Stimulated activated naive CD8-positive, alpha-beta T cell treated with anti-CD3 and anti-CD28 coated beads, Interleukin-15, Interleukin-2, amounts not matched to agents 100 U/mL and 50 U/mL, for 24 hours (primary cell): ENCODE data around the gene C20orf204.

ENCODE experiments used
- ATAC-seq: fragments of 150-1000 bp; cut with Tn5 transposase; one replicate; pipeline ENCODE4 v1.10.0; 2021
- DNase-seq: peaks from one replicate; pipeline ENCODE4 v3.0.0; 2021

Gene C20orf204

DNA sequence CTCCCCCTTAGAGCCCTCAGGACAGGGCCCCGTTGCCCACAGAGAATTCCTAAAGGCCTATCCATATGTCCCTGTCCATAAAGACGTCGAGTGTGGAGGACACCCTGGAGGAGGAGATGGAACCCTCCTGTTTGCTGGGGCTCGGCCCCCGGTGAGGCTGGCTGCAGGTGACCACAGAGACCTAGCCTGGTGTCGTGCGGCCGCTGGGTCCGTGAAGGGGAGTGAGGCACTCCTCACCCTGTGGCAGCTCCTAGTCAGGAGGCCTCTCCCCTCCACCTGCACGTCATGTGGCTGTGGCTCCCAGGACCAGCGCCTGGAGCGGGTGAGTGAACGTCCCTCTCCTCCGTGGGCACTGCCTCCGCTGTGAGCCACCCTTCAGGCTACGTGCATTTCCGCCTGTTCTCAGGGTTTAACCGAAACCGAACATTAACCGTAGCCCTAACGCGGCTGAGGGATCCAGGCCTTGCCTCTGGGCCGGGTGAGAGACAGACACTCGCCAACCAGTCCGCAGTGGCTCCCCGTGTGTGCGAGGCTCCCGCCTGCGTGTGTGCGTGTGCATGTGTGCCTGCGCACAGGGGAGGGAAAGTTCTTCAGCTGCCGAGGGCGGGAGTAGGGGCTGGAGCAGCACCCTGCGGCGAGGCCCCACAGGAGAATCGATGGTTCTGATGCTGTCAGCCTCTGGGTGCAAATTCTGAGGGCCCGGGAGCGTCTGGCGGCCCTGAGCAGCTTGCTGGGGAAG is 21.1 kb downstream of the C20orf204 start:
- ATAC-seq (peak; percentile 25), DNase-seq (peak; percentile 41)

DNA sequence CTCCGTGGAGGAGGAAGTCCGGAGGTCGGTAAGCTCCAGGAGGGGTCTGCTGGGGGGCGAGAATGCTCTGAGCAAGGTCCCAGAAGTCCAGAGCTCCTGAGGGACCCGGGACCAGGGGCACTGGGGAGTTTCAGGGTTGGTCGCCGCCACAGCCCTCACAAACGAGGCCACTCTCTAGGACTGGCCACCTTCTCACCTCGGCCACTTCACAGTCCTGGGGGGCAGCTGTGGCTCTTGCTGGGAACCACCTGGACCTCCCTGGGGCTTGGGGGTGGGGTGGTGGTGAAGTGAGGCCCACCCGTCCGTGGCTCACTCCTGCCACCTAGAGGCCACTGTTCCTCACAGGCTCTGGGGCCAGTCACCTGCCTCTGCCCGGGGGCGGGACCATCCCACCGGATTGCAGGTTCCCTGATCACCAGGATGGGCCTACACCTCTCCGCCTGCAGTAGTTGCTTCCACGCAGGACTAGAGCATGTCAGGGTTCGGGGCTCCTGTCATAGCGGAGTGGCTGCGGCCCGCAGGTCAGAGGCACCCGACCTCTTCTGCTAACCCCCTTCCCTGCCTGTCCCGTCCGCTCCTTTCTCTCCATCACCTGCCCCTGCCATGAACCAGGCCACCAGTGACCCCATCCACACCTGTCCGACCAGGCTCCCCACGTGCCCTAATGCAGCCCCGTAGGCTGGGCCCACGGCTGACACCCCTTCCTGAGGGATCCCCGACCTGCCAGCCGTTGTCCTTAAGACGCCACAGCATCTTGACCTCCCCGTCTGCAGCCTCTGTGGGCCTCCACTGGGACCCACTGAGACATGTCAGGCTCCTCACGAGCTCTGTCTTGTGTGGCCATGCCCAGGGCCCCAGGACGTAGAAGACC is 21.9 kb downstream of the C20orf204 start:
- ATAC-seq: peak; percentile 67
- DNase-seq: peak; percentile 95

DNA sequence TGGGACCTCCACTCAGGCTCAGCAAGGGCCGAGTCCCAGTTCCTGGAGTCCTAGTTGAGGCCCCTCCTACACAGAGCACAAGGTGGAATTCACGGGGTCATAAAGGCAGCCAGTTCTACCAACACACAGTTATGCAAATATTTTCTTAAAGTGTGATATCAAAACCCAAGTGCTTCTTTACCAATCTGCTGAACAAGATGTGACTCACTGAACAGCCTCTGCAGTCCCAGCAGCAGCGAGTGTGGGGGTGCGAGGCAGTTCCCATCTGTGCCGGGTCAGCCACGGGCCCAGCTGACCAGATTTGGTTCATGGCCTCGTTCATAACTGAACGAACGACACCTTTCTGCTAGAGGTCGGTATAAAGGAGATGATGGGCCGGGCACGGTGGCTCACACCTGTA is 22.6 kb downstream of the C20orf204 start:
- ATAC-seq: no peak
- DNase-seq: no peak

DNA sequence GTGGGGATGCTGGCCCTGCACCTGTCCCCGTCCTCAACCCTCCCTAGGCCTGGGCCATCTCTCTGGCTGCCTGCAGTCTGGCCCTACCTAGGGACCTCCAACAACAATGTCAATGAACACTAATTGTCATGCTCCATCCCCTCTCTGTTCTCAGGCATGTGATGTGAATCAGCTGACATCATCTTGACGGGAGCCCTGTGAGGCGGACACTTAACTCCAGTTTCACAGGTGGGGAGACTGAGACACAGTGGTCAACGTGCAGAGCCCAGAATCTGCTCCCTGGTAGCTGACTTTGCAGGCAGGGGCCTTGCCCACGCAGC is 26.3 kb downstream of the C20orf204 start:
- ATAC-seq (no peak), DNase-seq (no peak)

DNA sequence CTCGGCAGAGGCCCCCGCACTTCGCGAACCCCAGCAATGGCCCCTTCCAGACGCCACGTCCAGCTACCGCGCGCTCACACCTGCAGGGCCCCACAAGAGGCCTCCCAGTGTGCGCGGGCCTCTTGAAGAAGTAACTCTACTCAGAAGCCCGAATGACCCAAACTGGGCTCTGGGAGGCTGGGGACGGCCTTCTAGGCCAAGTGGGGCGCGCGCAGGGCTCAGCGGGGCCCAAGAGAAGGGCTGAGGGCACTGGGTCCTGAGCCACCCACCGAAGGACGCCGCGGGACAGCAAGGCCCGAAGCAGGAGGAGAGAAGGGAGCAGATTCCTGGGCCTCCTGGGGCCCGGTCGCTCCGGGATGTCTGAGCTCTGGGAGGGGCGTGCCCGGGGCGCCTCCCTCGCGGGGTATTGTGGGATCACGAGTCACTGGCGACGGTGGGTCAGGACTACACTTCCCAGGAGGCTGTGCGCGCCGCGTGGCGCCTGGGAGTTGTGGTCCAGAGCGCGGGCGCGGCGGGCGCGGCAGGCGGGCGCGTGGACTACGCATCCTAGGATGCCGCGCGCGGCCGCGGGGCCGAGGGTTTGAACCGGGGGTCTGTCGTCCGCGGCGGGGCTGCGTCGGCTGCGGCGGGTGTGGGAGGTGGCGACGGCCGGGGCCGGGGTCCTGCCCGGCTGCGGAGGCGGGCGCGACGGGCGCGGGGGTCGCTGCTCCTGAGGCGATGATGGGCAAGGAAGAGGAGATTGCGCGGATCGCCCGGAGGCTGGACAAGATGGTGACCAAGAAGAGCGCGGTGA is 26.8 kb downstream of the C20orf204 start, which contains the start of gene TCEA2:
TCEA2 (plus strand) TSS at position 603 of the 793 bp plus-strand sequence; CDS start at position 718, 115 bp downstream.
- ATAC-seq (peak; percentile 88), DNase-seq (peak; percentile 96)

DNA sequence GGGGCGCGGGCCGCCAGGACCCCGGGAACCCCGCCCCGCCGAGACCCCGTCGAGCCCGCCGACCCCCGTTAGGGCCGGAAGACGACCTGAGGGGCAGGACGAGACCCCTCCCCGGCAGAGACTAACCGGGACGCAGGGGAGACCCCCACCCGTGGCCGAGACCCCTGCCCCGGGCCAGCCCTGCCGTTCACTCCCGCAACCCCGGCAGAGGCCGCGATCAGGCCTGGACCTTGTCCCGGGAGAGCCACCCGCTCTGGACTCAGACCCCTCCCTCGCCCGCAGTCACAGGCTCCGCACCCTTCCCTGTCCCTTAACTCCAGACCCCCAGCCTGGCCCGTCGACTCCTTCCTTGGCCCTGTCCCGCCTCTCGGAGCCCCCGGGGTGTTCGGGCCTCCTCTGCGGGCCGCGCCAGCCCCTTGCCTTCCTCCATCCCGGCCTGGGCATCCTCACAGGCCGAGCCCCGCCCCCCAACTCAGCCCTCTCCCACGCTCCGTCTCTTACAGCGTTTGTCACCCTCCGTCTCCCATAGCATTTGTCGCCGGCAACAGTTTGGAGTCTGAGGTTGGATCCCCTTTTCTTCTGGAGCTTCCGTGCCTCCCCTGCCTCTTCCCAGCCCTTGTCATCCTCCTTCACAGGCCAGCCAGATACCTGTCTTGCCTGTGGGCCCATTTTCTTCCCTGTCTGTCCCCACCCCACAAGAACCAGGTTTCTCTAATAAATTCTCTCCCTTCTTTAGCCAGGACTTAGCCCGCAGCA is 27.6 kb downstream of the C20orf204 start:
- ATAC-seq (no peak), DNase-seq (peak; percentile 65)

DNA sequence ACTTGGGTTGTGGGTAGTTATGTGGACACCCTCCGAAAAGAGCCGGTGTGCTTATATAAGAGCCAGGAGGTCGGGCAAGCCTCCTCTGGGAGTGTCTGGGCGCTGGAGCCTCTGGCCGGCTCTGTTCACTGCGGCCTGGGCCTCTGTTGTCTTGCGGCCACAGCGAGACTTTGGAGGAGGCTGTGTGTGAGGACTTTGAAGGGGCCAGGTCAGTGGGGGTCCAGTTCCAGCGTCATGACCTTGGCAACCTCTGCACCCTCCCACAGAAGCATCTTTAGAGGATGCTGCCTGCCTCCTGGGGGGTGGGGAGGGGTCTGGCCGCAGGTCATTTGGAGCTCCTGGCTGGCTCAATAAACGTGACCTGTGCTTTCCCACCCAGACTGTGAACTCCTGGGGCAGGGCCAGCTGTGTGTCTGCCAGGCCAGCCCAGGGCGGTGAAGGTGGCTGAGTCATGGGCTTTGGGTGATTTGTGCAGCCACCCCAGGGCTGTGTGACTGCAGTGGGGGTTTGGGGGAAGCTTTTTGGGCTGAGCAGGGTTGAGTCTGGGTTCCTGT is 28.2 kb downstream of the C20orf204 start:
- DNase-seq: no peak
- no peak for ATAC-seq

DNA sequence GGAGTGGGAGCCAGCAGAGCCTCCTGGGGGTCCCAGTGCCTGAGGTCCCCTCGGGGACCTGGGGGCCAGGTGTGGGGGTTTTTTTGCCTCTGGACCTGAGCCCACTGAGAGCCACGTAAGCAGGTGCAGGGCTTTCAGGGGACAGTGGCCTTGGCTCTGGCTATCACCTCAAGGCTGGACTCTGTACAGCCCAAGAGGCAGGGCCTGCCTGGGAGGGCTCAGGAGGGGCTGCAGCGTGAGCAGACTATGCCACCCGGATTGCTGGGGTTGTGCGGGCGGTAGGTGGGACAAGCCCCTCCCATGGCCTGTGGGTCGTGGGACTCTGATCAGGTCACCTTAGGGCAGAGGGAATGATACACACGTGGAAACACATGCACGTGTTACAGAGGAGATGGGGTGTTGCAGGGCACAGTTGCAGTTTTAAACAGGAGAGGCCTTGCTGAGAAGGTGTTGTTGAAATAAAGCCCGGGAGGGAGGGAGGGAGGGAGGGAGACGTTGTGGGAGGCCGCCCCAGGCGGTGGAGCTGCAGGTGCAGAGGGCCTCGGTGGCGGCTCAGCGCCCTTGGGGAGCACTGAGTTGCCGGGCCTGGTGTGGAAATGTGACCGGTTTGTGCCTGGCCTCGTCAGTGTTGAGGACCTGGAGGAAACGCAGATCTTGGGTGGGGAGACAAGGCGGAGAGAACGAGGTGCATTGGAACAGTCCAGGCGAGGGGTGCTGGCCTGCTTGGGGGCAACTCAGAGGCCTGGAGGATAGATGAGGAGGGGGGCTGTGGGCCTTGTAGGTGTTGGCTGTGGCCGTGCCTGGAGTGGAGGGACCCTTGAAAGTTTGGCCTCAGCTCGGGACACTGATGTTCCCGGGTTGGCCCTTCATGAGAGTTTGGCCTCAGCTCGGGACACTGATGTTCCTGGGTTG is 29.3 kb downstream of the C20orf204 start:
- ATAC-seq: no peak
- DNase-seq: no peak

DNA sequence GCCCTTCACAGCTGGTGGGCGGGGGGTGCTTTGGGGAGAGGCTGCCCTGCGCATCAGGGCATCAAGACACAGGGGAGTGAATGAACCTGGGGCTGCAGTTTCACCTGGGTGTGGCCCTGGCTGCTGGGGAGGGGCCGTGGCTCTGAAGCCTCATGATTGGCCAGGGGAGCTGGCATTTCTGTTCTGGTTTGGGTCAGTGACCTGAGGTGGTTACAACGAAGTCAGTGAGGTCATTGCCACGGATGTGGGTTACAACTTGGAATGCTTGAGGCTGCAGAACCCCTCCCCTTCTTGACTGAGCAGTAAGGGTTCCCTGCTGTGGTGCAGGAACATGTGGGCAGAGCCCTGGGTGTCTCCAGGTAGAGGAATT is 30.0 kb downstream of the C20orf204 start:
- peak; percentile 58 for ATAC-seq
- peak; percentile 72 for DNase-seq

DNA sequence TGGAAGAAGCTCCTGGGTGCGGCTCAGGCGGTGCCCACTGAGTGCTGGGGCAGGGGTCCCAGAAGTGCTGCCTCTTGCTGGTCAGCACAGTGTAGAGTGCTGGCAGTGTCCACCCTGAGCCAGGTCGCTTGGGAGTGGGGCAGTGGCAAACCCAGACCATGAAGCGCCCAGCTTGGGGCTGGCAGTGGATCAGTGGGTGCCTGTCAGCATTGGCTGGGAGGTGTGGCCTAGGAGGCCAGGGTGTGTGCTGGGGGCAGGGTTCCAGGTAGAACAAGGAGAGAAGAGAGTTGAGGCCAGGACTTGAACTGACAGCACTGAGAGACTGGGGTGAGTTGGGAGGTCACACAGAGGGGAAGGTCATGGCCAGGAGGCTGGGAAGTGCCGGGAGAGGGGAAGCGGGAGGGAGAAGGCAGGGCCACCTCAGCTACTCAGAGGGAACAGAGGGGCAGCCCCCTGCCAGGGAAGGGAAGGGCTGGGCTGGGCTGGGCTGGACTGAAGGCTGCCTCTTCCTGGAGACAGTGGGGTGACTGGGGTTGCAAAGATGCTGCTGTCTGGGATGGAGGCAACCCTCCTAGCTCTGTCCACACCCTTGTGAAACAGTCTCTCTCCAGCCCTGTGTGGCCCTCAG is 31.1 kb downstream of the C20orf204 start:
- ATAC-seq: no peak
- no peak for DNase-seq

DNA sequence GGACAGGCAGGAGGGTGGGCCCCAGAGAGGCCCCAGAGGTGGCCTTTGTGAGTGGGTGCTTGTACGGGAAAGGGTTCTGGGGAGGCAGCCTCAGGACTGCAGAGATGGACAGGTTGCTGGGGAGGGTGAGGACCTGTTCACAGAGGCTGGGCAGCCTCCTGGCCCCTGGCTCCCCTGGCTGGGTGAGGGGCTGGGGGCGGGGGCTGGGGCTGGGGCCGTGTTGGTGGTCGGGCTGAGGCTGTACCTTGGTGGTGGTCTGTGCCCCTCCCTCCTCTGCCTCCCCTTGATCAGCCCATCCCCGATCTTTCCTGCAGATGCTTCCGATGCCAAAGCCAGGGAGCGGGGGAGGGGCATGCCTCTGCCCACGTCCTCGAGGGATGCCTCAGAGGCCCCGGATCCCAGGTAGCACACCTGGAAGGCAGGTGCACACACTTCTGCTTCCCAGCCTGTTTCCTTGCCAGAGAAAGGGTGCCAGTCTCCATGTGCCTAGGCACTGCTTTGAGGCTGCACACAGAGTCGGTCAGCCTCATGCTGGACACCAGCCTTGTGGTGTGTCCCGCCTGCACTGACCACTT is 31.8 kb downstream of the C20orf204 start:
- ATAC-seq (no peak), DNase-seq (no peak)

DNA sequence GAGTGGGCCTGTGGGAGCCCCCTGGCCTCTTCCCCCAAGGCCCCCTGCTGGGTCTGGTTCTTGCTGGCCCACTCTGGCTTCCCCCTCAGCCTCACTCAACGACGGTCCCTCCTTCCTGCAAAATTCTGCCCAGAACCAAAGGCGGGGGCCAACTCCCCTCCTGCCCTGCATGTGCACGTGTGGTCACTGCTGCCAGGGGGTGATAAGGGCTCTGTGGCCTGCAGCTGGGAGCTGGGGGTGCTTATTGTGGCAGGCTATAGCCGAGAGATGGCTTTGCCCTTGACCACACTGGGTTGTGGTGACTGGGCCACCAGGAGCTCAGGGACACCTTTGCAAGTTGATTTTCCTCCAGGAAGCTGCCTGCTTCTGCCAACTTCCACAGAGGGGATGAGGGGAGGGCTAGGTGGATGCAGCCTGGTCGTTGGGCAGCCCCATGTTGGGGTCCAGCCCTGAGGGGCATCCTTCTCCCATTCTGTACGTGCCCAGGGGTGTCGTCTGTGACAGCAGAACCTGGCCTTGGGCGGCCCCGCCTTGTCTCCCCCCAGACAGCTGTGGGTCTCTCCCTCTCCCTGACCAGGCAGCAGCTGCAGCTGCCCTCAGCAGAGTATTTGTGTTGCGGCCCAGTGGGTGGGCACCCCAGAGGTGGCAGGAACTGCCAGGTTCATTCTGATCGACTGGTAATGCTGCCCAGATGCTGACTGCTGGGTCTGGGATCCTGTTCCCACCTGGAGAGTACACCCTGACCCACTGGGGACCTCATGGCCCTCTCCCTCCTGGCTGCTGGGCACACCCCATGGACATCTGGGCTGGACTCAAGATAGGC is 32.6 kb downstream of the C20orf204 start:
- ATAC-seq (no peak), DNase-seq (no peak)

DNA sequence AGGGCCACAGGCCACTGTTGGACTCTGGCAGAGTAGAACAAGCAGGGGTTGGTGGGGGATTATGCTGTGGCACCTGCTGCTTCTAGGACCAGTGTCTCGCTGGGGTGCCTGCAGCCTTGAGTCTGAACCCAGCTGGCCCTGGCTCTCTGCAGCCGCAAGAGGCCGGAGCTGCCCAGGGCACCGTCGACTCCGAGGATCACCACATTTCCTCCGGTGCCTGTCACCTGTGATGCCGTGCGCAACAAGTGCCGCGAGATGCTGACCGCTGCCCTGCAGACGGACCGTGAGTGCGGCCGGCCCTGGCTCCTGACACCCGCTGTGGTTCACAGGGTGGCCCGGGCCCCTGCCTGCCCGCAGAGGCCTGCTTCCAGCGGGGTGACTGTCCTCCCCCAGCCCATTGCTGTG is 33.2 kb downstream of the C20orf204 start:
- DNase-seq (no peak), ATAC-seq (no peak)

DNA sequence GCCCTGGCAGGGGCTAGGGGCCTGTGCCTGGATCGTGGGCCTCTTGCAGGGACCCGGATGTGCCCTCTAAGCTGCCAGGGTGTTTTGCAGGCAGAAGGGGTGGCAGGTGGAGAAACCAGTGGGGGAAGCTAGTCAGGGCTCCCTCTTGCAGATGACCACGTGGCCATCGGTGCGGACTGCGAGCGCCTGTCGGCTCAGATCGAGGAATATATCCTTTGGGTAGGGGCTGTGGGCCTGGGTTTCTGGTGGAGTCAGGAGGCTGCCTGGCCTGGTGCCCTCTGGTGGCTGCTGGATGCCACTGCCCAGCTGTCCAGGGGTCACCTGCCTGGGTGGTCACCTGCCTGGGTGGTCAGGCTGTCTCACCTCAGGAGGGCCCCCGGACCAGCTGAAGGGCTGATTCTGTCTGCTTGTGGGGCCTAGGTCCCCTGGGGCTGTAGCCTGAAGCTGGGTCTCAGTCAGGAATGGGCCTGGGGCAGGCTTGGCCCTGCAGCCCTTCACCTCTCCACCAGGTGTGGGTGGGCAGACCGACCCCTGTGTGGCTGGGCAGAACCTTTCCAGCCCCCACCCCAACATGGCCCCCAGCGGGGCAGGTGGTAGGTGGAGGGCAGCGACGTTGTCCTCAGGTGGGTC is 33.7 kb downstream of the C20orf204 start:
- no peak for DNase-seq
- ATAC-seq: no peak

DNA sequence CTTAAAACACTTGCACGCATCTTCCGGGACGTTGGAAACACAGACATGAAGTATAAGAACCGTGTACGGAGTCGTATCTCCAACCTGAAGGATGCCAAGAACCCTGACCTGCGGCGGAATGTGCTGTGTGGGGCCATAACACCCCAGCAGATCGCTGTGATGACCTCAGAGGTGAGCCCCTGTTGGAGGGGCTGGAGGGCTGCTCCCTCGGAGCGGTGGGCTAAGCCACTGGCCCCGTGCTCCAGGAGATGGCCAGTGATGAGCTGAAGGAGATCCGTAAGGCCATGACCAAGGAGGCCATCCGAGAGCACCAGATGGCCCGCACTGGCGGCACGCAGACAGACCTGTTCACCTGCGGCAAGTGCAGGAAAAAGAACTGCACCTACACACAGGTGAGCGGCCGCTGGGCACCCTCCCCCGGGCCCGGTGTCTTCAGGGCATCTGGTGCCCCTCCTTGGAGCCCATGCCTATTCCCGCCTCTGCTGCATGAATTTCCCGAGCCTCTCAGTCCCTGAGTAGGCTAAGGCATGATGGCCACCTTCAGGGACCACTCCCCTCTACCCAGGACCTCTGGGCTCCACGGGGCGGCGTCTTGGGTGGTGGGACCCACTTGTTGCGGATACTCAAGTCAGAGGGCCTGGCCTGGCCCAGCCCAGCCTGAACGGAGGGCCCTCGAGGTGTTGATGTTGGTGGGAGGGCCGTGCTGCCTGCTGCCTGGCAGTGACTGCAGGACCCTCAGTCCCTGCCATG is 34.4 kb downstream of the C20orf204 start:
- DNase-seq (no peak), ATAC-seq (no peak)

DNA sequence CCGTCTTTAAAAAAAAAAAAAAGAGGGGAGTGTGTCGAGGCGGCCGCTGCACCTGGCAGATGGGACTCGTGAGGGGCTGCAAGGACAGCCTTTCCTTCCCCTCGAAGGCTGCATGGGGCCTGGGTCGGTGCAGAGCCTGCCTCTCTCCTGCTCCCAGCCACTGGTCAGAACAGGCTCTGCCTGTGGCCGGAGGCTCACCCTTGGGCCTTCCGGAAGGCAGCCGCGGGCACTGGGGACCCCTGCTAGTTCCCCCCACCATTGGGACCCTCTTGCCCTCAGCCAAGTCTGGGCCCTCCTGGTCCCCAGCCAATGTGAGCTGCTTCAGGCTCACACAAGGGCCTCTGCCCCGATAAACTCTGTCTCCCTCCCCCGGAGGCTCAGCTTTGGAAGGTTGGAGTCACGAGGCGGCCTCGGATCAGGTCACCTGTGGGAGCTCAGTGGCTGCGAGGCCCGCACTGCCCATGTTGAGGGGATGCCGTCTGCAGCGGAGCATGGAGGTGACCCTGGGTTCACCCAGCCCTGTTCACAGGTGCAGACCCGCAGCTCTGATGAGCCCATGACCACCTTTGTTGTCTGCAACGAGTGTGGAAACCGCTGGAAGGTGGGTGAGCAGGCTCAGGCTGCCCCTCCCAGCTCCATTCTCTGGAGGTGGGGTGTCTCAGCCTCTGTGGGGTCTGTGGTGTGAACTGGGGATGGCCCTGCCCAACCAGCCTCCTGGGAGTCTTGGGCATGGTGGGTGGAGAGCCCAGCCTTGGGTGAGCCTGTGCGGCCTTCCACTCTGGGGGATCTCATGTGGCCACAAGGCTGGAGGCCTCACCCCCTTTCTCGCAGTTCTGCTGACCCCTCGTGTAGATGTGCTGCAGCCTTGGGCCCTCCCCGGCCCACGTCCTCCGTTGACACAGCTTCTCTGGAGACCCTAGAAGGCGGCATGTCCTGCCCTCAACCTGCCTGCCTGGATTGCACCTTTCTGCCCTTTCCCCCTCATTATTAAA is 35.7 kb downstream of the C20orf204 start:
- DNase-seq: no peak
- ATAC-seq: no peak
